Activated CD8-positive, alpha-beta memory T cell treated with anti-CD3 and anti-CD28 coated beads for 4 hours (primary cell): ENCODE measurements around the gene OR10A5.
"Not testable (repeated sequence)": the region's sequence is repeated elsewhere in the genome, so short reads cannot be mapped to it uniquely, and the experiment has no call there.

Experiments
- DNase-seq, 2 donors: peaks; one replicate each; pipeline ENCODE4 v3.0.0-alpha.2; 2020; ENCODE audit warnings: low read depth in 2 of 2

The OR10A5 gene

GRCh38 chr11:6875761-6876160 is 30.3 kb downstream of the OR10A5 start:
- no peak for DNase-seq

- DNase-seq: no peak
Measured at GRCh38 chr11:6876325-6876724, 30.8 kb downstream of the OR10A5 start, which contains the start of gene OR10A4. TSS of gene OR10A4 (plus strand) at chr11:6876625. CDS start at chr11:6876648, 23 bp downstream.

GRCh38 chr11:6876914-6877313 is 31.4 kb downstream of the OR10A5 start:
- DNase-seq: no peak

- no peak for DNase-seq
Measured at GRCh38 chr11:6882751-6883150, 37.3 kb downstream of the OR10A5 start.

GRCh38 chr11:6887711-6888110 is 42.2 kb downstream of the OR10A5 start:
- DNase-seq: not testable (repeated sequence)

- no peak for DNase-seq
Measured at GRCh38 chr11:6888830-6889229, 43.3 kb downstream of the OR10A5 start.

- no peak for DNase-seq
Measured at GRCh38 chr11:6889835-6890234, 44.4 kb downstream of the OR10A5 start.

GRCh38 chr11:6892400-6892799 is 46.9 kb downstream of the OR10A5 start, which contains the start of gene OR2D2:
TSS of gene OR2D2 (minus strand) at chr11:6892500. CDS start at chr11:6892500, 0 bp downstream.
- DNase-seq: no peak

GRCh38 chr11:6894097-6894496 is 48.6 kb downstream of the OR10A5 start:
- no peak for DNase-seq

- no peak for DNase-seq
Measured at GRCh38 chr11:6895010-6895409, 49.5 kb downstream of the OR10A5 start.
